Colonic mucosa (tissue), 4 donors: ENCODE measurements around the gene RAC3. TPM values are rescaled to one million over a fixed set of nuclear protein-coding genes. Genes with fewer than 3 reads are reported as not detected.
A peak's percentile ranks its signal among the peaks of the same experiment; 100 is the strongest.

Experiments used
- DNase-seq: peaks from one replicate; pipeline ENCODE4 v3.0.0-alpha.2; 2020
- H3K27ac ChIP-seq: fragments of 200-600 bp; one replicate; pipeline ENCODE4 v1.8.0; 2021
- H3K27me3 ChIP-seq: fragments of 200-600 bp; one replicate; pipeline ENCODE4 v1.8.0; 2021
- H3K36me3 ChIP-seq: fragments of 200-600 bp; one replicate; pipeline ENCODE4 v1.8.0; 2021
- H3K4me1 ChIP-seq: fragments of 200-600 bp; one replicate; pipeline ENCODE4 v1.8.0; 2021; ENCODE audit warnings: mild to moderate bottlenecking
- H3K4me3 ChIP-seq: fragments of 200-600 bp; one replicate; pipeline ENCODE4 v1.8.0; 2021
- H3K9ac ChIP-seq, 2 donors: one replicate each; pipeline ENCODE4 v1.7.0; 2013; ENCODE audit warnings: control low read depth in 2 of 2, low read depth in 2 of 2, low read length in 2 of 2
- H3K9me3 ChIP-seq: fragments of 200-600 bp; one replicate; pipeline ENCODE4 v1.8.0; 2021
- intact Hi-C: fragments of 100-400 bp; cut with DNase I; formaldehyde crosslinking; loops from one replicate; pipeline ENCODE4 v1.14.1; 2022
- total RNA-seq, 2 donors: library from RNA; stranded (reverse); fragmentation: NEBNext Ultra II Directional in 1 of 2; extraction: Animal tissue kit (Norgen Biotek cat#: 25700) in 1 of 2; gene quantifications; one replicate each; pipeline ENCODE4 v1.2.1, GENCODE V29; 2021
- TF ChIP-seq, protein P1 (sequence below): fragments of 200-600 bp; IDR thresholded peaks from one replicate; pipeline ENCODE4 v1.8.0; 2022; ENCODE audit warnings: antibody characterized with exemption, mild to moderate bottlenecking
- donor health status: healthy.
- donor health status: DM: no; HTN: no; CAD: no.
- donor health status: DM: no; HTN: no; CAD: no.

RAC3 gene
- total RNA-seq, 2 donors from 2014 or later: 7.0 to 16.6 TPM

DNA sequence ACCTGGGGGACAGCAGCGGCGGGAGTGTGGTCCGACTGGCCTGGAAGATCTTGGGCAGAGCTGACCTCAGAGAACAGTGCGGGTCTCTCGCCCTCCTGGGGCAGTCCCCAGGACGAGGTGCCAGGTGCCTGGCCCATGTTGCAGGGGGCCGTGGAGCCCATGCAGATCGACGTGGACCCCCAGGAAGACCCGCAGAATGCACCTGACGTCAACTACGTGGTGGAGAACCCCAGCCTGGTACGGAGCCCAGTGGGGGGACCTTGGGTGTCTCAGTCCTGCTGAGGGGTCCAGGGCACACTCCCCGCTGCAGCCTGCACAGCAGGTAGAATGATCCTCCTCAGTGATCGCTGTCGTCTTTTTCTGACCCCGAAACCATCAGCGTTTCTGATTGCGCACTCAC lies 21.7 kb downstream of the RAC3 start:
- peaks cover 2% of the 10 kb centered on the region for H3K36me3 ChIP-seq
- no peak for DNase-seq
- peak overlapping the region; percentile 77 to 88 for H3K9ac ChIP-seq
- no peaks in the 10 kb centered on the region for H3K9me3 ChIP-seq
- peak overlapping the region; percentile 94 for H3K4me3 ChIP-seq
- no peaks in the 10 kb centered on the region for H3K27me3 ChIP-seq
- TF ChIP-seq, protein P1, sequence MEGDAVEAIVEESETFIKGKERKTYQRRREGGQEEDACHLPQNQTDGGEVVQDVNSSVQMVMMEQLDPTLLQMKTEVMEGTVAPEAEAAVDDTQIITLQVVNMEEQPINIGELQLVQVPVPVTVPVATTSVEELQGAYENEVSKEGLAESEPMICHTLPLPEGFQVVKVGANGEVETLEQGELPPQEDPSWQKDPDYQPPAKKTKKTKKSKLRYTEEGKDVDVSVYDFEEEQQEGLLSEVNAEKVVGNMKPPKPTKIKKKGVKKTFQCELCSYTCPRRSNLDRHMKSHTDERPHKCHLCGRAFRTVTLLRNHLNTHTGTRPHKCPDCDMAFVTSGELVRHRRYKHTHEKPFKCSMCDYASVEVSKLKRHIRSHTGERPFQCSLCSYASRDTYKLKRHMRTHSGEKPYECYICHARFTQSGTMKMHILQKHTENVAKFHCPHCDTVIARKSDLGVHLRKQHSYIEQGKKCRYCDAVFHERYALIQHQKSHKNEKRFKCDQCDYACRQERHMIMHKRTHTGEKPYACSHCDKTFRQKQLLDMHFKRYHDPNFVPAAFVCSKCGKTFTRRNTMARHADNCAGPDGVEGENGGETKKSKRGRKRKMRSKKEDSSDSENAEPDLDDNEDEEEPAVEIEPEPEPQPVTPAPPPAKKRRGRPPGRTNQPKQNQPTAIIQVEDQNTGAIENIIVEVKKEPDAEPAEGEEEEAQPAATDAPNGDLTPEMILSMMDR: no peak
- H3K4me1 ChIP-seq: peaks cover 16% of the 10 kb centered on the region
- intact Hi-C loops: no loop called here
- H3K27ac ChIP-seq: no peak overlapping the region

GRCh38 chr17:82053556-82054263 lies 22.2 kb downstream of the RAC3 start:
- H3K36me3 ChIP-seq: peaks cover 6% of the 10 kb centered on the region
- H3K27ac ChIP-seq: no peak overlapping the region
- H3K9ac ChIP-seq: no peak overlapping the region
- peaks cover 16% of the 10 kb centered on the region for H3K4me1 ChIP-seq
- H3K4me3 ChIP-seq: no peak overlapping the region
- H3K9me3 ChIP-seq: no peaks in the 10 kb centered on the region
- no peak for DNase-seq
- intact Hi-C loops: no loop called here
- H3K27me3 ChIP-seq: no peaks in the 10 kb centered on the region
- TF ChIP-seq, protein P1: no peak

DNA sequence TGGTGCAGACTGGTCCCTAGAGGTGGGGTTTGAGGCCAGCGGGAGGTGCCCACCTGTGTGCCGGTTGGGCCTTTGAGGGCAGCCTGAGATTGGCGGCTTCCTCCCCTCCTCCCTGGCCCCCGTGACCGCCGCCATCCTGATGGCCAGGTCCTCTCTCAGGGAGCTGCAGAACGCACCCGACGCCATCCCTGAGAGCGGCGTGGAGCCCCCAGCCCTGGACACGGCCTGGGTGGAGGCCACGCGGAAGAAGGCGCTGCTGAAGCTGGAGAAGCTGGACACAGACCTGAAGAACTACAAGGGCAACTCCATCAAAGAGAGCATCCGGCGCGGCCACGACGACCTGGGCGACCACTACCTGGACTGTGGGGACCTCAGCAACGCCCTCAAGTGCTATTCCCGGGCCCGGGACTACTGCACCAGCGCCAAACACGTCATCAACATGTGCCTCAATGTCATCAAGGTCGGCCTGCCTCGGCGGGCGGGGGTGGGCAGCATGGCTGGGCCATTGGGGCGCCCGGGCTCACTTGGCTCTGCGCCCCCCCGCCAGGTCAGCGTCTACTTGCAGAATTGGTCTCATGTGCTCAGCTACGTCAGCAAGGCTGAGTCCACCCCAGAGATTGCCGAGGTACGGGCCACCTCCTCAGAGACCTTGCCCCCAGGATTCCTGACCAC lies 23.0 kb downstream of the RAC3 start:
- intact Hi-C loops: no loop called here
- DNase-seq: no peak
- H3K4me1 ChIP-seq: peaks cover 16% of the 10 kb centered on the region
- no peak overlapping the region for H3K4me3 ChIP-seq
- H3K9me3 ChIP-seq: no peaks in the 10 kb centered on the region
- H3K27ac ChIP-seq: no peak overlapping the region
- H3K27me3 ChIP-seq: no peaks in the 10 kb centered on the region
- TF ChIP-seq, protein P1: no peak
- H3K36me3 ChIP-seq: peaks cover 6% of the 10 kb centered on the region
- no peak overlapping the region for H3K9ac ChIP-seq

- Histone ChIP-seq H3K4me3 (no peak overlapping the region), H3K4me1 (peaks cover 16% of the 10 kb centered on the region), H3K9ac (no peak overlapping the region), H3K36me3 (peaks cover 10% of the 10 kb centered on the region), H3K27ac (no peak overlapping the region), H3K9me3 (no peaks in the 10 kb centered on the region), H3K27me3 (no peaks in the 10 kb centered on the region)
- no peak for DNase-seq
- TF ChIP-seq, protein P1: no peak
- intact Hi-C loops: no loop called here
Measured at GRCh38 chr17:82055023-82055964, 23.8 kb downstream of the RAC3 start.

DNA sequence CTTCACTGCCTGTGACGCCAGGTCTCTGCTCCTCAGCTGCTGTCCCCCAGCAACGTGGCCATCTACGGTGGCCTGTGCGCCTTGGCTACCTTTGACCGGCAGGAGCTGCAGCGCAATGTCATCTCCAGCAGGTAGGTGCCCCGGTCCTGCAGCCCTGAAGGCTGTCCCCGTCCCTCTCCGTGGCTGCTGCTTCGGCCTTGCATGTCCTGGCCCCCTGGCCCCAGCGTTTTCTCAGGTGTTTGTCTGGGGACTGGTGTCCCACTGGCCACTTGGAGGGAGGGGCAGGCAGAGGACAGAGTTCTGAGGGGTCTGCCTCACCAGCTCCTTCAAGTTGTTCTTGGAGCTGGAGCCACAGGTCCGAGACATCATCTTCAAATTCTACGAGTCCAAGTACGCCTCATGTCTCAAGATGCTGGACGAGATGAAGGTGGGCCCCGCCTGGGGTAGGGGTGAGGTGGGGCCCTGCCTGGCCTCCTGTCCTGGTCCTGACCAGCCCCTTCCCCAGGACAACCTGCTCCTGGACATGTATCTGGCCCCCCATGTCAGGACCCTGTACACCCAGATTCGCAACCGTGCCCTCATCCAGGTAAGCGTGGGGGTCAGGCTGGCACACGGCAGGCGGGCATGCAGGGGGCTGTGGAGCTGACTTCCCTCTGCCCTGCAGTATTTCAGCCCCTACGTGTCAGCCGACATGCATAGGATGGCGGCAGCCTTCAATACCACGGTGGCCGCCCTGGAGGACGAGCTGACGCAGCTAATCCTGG lies 24.7 kb downstream of the RAC3 start:
- H3K4me3 ChIP-seq: no peak overlapping the region
- no peak for DNase-seq
- intact Hi-C loops: no loop called here
- H3K4me1 ChIP-seq: peaks cover 10% of the 10 kb centered on the region
- H3K27me3 ChIP-seq: no peaks in the 10 kb centered on the region
- H3K27ac ChIP-seq: no peak overlapping the region
- no peaks in the 10 kb centered on the region for H3K9me3 ChIP-seq
- TF ChIP-seq, protein P1: no peak
- no peak overlapping the region for H3K9ac ChIP-seq
- peaks cover 18% of the 10 kb centered on the region for H3K36me3 ChIP-seq
